ENCODE data around the gene TUBA1C.
"Not testable (repeated sequence)": the region's sequence is repeated elsewhere in the genome, so short reads cannot be mapped to it uniquely, and the experiment has no call there.

Gene TUBA1C

DNA sequence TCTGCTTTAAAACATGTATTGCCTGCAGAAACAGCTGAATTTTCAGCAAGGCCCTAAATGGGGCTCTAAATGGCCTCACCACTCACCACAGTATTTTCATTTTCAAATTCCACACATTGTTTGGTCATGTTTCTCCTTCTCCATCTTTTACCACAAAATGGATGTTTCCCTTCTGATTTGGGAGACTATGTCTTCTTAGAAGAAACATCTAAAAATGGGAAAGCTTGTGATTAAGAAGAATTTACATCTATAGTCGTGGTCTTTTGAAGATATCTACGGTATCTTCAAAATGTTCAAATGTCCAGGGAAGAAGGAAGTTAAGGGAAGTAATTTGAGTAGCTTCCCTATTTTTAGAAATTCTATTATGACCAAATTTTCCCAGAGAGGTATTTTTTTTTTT, 20.7 kb upstream of the TUBA1C start:
- no peak overlapping the region for H3K9ac ChIP-seq (ENCODE audit: low read length)
- H3K27ac ChIP-seq (ENCODE audit: low read depth, low read length), result no peak overlapping the region
- H3K4me3 ChIP-seq (ENCODE audit: insufficient read depth, low read length, poor library complexity, severe bottlenecking), result no peak overlapping the region
- TF ChIP-seq EZH2phosphoT487 (conservative IDR thresholded peaks at IDR 0.05; ENCODE audit: low read length), result no peak
- TF ChIP-seq, protein P1, sequence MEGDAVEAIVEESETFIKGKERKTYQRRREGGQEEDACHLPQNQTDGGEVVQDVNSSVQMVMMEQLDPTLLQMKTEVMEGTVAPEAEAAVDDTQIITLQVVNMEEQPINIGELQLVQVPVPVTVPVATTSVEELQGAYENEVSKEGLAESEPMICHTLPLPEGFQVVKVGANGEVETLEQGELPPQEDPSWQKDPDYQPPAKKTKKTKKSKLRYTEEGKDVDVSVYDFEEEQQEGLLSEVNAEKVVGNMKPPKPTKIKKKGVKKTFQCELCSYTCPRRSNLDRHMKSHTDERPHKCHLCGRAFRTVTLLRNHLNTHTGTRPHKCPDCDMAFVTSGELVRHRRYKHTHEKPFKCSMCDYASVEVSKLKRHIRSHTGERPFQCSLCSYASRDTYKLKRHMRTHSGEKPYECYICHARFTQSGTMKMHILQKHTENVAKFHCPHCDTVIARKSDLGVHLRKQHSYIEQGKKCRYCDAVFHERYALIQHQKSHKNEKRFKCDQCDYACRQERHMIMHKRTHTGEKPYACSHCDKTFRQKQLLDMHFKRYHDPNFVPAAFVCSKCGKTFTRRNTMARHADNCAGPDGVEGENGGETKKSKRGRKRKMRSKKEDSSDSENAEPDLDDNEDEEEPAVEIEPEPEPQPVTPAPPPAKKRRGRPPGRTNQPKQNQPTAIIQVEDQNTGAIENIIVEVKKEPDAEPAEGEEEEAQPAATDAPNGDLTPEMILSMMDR (IDR thresholded peaks at IDR 0.05; ENCODE audit: insufficient read depth, low read length, poor library complexity, severe bottlenecking), result no peak
- H3K9me3 ChIP-seq (ENCODE audit: insufficient read depth, low read length), result no peaks in the 10 kb centered on the region
- no peaks in the 10 kb centered on the region for H3K27me3 ChIP-seq (ENCODE audit: low read length)
- H3K79me2 ChIP-seq (ENCODE audit: insufficient read depth, low read length), result no peaks in the 10 kb centered on the region
- no peak overlapping the region for H3K4me2 ChIP-seq (ENCODE audit: low read depth, low read length, poor library complexity, severe bottlenecking)
- H2AFZ ChIP-seq (ENCODE audit: low read depth, low read length, severe bottlenecking), result no peak overlapping the region
- no peaks in the 10 kb centered on the region for H3K36me3 ChIP-seq (ENCODE audit: low read length)
- H3F3A ChIP-seq (ENCODE audit: insufficient read depth), result no peaks in the 10 kb centered on the region
- H4K20me1 ChIP-seq (ENCODE audit: low read depth, low read length), result no peaks in the 10 kb centered on the region
- no peaks in the 10 kb centered on the region for H3K9me2 ChIP-seq (replicated peaks; ENCODE audit: insufficient read depth, low read length)

DNA sequence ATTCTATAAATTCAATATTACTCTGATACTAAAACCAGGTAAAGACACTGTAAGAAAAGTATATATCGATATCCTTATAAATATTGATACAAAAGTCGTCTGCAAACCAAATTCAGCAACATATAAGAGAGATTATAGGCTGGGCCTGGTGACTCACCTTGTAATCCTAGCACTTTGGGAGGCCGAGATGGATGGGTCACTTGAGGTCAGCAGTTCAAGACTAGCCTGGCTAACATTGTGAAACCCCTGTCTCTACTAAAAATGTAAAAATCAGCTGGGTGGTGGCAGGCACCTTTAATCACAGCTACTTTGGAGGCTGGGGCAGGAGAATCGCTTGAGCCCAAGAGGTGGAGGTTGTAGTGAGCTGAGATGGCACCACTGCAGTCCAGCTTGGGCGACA, 13.5 kb upstream of the TUBA1C start:
- no peaks in the 10 kb centered on the region for H3K27me3 ChIP-seq (ENCODE audit: low read length)
- H3K79me2 ChIP-seq (ENCODE audit: insufficient read depth, low read length), result no peaks in the 10 kb centered on the region
- H3K4me3 ChIP-seq (ENCODE audit: insufficient read depth, low read length, poor library complexity, severe bottlenecking), result no peak overlapping the region
- no peaks in the 10 kb centered on the region for H3K36me3 ChIP-seq (ENCODE audit: low read length)
- H3K9me3 ChIP-seq (ENCODE audit: insufficient read depth, low read length), result no peaks in the 10 kb centered on the region
- H3K27ac ChIP-seq (ENCODE audit: low read depth, low read length), result no peak overlapping the region
- H3K9ac ChIP-seq (ENCODE audit: low read length), result no peak overlapping the region
- no peaks in the 10 kb centered on the region for H4K20me1 ChIP-seq (ENCODE audit: low read depth, low read length)
- no peak overlapping the region for H3K4me2 ChIP-seq (ENCODE audit: low read depth, low read length, poor library complexity, severe bottlenecking)
- no peaks in the 10 kb centered on the region for H3K9me2 ChIP-seq (replicated peaks; ENCODE audit: insufficient read depth, low read length)
- TF ChIP-seq, protein P1 (IDR thresholded peaks at IDR 0.05; ENCODE audit: insufficient read depth, low read length, poor library complexity, severe bottlenecking), result no peak
- no peak overlapping the region for H2AFZ ChIP-seq (ENCODE audit: low read depth, low read length, severe bottlenecking)
- no peaks in the 10 kb centered on the region for H3F3A ChIP-seq (ENCODE audit: insufficient read depth)

DNA sequence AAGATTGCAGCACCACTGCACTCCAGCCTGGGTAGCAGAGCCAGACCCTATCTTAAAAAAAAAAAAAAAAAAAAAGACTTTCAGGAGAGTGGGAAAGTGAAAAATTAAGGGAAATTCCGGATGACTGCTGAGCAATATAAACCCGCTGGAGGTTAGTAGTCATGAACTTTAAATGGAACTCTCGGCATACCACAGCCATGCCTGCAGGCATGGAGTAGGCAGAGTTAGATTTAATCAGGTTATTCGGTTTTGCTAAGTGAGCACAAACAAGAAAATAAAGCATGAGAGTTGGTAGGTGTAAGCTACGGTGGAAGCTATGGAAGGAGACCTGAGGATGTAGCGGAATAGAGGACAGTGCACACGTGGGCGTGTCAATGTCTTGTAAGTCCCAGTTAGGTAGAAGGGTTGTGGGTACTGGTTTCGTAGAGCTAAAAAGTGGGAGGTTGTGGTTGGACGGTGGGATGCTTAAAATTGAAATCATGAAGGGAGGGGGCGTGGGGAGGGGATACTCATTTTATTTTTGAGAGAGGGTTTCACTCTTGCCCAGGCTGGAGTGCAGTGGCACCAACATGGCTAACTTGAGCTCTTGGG, 11.8 kb upstream of the TUBA1C start:
- Histone ChIP-seq H3K9me2 (replicated peaks; ENCODE audit: insufficient read depth, low read length) (no peaks in the 10 kb centered on the region), H3K36me3 (ENCODE audit: low read length) (no peaks in the 10 kb centered on the region), H3K9me3 (ENCODE audit: insufficient read depth, low read length) (no peaks in the 10 kb centered on the region), H3K79me2 (ENCODE audit: insufficient read depth, low read length) (no peaks in the 10 kb centered on the region), H3K27ac (ENCODE audit: low read depth, low read length) (no peak overlapping the region), H3K4me2 (ENCODE audit: low read depth, low read length, poor library complexity, severe bottlenecking) (no peak overlapping the region), H3F3A (ENCODE audit: insufficient read depth) (no peaks in the 10 kb centered on the region), H3K4me3 (ENCODE audit: insufficient read depth, low read length, poor library complexity, severe bottlenecking) (no peak overlapping the region), H3K27me3 (ENCODE audit: low read length) (no peaks in the 10 kb centered on the region), H4K20me1 (ENCODE audit: low read depth, low read length) (no peaks in the 10 kb centered on the region), H2AFZ (ENCODE audit: low read depth, low read length, severe bottlenecking) (no peak overlapping the region), H3K9ac (ENCODE audit: low read length) (no peak overlapping the region)
- no peak for TF ChIP-seq EZH2phosphoT487 (conservative IDR thresholded peaks at IDR 0.05; ENCODE audit: low read length)
- TF ChIP-seq, protein P1 (IDR thresholded peaks at IDR 0.05; ENCODE audit: insufficient read depth, low read length, poor library complexity, severe bottlenecking), result no peak

DNA sequence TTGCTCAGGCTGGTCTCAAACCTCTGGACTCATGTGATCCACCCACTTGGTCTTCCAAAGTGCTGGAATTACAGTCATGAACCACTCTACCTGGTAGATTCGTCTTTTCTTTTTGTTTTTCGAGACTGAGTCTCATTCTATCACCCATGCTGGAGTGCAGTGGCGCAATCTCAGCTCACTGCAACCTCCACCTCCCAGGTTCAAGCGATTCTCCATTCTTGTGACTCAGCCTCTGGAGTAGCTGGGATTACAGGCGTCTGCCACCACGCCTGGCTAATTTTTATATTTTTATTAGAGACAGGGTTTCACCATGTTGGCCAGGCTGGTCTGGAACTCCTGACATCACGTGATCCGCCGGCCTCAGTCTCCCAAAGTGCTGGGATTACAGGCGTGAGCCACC, 9.4 kb upstream of the TUBA1C start:
- H4K20me1 ChIP-seq (ENCODE audit: low read depth, low read length); H3F3A ChIP-seq (ENCODE audit: insufficient read depth); H2AFZ ChIP-seq (ENCODE audit: low read depth, low read length, severe bottlenecking); H3K9me2 ChIP-seq (replicated peaks; ENCODE audit: insufficient read depth, low read length); H3K36me3 ChIP-seq (ENCODE audit: low read length); H3K9me3 ChIP-seq (ENCODE audit: insufficient read depth, low read length); H3K79me2 ChIP-seq (ENCODE audit: insufficient read depth, low read length); H3K9ac ChIP-seq (ENCODE audit: low read length); H3K27ac ChIP-seq (ENCODE audit: low read depth, low read length); H3K4me2 ChIP-seq (ENCODE audit: low read depth, low read length, poor library complexity, severe bottlenecking); H3K27me3 ChIP-seq (ENCODE audit: low read length); H3K4me3 ChIP-seq (ENCODE audit: insufficient read depth, low read length, poor library complexity, severe bottlenecking): not testable (repeated sequence)
